GM10847 (cell line): ENCODE measurements around the gene NUFIP1.

Source experiments
- POLR2A ChIP-seq: IDR thresholded peaks from 2 replicates; pipeline ENCODE4 v1.6.1; 2011; ENCODE audit not compliant: insufficient read length; ENCODE audit errors: extremely low read depth

Gene NUFIP1

DNA sequence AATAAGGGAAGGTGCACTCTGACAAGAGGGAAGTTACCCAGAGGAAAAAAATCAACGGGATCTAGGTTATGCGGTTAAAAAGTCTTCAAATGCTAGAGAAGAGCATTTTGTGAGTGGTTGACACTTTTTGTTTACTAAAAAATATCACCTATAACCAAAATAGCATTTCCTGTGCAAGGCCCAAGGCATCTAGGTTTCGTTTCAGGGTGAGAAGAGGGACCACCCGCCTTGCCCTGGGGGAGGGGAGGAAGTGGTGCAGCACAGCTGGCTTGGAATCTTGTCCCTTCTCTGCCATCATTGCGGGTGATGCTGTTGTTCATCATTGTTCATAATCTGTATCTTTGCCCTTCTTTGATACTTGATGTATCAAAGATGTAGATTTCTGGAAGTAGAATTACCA lies 80.6 kb downstream of the NUFIP1 start:
- TF ChIP-seq POLR2A: no peak

DNA sequence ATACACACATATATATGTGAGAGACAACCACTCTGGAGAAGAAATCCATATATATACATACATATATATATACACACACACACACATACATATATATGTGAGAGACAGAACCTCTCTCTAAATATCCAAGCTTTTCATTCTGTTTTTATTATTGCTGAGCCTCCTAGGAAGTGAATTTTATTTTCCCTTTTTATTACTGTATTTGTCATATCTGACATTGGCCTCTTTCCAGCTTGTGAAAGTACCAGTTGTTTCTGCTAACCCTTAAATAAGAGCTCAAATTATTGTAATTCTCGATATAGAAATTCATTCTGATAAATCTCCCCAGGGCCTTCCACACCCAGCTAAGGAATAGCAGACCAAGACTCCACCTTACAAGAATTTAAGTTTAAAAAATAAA lies 81.0 kb downstream of the NUFIP1 start:
- no peak for TF ChIP-seq POLR2A

DNA sequence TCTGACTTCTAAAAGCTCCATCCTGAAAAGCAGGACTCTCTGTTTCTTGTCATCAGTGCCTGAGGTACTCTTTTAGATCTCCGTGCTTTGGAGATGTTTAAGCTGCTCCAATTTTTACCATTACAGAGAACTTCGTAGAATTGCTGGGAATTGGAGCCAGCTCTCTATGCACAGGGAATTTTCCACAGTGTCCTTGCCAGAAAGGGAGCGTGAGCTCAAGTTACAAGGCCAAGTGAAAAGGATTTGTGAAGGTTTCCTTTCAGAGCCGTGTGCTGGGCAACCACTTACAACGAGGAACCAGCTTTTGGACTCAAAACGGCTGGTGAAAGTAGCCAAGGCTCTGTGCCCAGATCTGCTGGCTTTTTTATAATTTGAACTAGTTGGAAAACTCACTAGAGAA lies 82.6 kb downstream of the NUFIP1 start:
- TF ChIP-seq POLR2A: no peak

DNA sequence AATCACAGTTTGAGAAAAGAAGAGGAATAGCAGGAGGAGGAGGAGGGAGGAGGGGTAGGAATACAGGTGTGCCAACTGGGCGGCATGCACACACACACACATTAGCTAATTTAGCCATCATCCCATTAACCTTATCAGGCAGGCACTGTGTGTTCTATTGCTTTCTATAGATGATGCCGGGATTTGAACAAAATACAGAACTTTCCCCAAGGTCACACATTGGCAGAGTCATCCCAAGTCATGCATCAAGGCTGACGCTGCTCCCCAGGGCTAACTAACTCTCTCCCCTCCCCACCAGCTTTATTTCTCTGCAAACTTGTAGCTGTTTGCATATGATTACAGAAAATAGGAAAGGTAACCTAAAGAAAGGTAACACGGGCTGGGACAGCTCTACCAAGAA lies 83.0 kb downstream of the NUFIP1 start:
- no peak for TF ChIP-seq POLR2A

DNA sequence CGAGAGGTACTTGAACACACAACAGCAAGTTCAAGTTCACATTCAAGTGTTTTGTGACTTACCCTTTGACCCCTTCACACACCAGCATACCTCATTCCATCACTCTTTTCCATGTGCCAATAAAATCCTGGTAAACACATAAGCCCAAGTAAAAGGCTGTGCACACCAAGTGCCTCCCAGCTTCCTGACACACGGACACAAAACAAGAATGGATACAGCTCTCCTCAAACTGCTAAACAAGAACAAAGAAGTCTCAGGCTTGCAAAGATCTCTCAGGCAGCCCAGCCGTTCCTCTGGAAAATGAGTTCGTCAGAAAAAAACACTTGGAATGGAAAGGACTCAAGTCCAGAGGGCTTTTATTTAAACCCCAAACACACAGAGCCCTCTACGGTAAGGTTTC lies 83.7 kb downstream of the NUFIP1 start:
- no peak for TF ChIP-seq POLR2A

DNA sequence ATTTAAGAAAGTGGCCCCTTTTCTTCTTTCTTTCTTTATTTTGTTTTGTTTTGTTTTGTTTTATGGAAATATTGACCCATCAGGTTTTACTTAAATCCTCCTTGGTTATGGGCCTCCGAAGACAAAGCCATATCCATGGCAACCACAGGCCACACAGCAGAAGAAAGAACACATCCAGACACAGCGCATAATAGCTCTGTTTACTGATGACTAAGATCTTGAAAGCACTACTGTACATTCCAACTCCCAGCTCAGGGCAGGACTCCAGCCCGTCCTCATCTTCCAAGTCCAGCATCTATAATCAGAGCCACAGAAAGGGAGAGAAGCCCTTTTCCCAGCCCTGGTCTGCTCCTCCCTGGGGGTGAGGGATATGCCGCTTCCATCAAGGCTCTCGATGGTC lies 84.3 kb downstream of the NUFIP1 start:
- TF ChIP-seq POLR2A: no peak

DNA sequence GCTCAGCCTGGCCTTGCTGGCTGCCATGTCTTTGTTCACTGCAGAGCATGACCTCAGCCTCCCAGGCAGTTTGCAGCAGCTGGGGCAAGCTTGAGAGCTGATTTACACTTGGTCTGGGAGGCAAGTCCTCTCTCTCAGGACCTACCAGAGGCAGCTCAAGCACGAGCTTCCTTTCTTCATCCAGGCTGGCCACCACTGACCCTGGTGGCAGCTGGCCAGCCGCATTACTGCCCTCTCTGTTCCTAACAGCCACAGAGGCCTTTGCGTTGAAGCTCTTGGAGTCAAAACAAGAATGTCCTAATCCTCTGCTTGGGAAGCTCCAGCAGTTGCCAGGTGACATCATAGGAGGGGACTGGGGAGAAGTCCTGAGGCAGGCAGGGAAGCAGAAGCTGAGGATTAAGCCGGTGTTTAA lies 85.7 kb downstream of the NUFIP1 start:
- no peak for TF ChIP-seq POLR2A

DNA sequence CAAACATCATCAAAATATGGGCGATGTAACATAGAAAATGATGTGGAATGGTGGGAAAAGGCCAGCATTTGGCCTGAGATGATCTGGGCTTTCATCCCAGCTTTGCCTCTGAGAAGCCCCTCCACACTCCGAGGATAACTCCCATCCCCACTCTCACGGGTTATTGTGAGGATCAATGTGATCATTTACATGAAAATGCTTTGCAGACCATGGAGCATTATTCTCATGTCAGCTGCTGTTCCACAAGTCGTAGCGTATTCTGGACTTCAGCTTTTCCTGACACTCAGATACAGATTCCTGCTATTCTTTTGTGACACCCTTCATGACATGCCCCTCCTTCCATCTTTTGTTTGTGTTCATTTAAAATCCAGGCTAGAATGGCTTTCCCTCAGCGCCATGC lies 86.5 kb downstream of the NUFIP1 start:
- TF ChIP-seq POLR2A: no peak

DNA sequence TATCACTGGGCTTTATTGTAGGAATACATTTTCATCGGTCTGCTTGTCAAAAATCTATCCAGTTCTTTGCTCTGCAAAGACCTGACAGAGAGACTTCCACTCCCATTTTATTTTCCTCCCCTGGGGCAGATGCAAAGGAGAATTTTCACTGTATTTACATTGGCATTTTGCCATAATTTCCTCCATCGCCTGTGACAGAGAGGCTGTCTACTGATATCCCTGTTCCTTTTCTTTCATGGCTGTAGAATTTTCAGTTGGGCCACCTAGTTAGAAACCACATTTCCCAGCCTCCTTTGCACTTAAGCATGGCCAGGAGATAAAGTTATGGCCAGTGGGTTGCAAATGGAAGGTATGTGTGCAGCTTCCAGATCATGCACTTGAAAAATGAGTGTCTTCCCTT lies 89.3 kb downstream of the NUFIP1 start:
- no peak for TF ChIP-seq POLR2A

DNA sequence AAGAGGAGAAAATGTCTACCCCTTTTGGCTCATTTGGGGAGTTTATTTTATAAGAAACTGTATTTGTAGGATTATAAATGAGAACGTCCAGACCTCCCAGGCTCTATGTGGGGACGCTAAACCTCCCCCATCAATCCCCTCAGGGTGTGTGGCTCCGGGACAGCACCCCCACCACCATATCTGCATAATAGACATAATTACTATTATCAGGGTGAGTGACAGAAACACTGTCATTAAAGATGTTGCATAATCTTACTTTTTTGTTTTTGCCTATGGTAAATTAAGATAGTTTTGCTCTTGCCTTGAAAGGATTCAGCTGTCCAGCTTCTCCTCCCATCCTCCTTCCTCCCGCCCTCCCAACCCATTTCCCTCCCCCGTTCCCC lies 93.3 kb downstream of the NUFIP1 start:
- no peak for TF ChIP-seq POLR2A

DNA sequence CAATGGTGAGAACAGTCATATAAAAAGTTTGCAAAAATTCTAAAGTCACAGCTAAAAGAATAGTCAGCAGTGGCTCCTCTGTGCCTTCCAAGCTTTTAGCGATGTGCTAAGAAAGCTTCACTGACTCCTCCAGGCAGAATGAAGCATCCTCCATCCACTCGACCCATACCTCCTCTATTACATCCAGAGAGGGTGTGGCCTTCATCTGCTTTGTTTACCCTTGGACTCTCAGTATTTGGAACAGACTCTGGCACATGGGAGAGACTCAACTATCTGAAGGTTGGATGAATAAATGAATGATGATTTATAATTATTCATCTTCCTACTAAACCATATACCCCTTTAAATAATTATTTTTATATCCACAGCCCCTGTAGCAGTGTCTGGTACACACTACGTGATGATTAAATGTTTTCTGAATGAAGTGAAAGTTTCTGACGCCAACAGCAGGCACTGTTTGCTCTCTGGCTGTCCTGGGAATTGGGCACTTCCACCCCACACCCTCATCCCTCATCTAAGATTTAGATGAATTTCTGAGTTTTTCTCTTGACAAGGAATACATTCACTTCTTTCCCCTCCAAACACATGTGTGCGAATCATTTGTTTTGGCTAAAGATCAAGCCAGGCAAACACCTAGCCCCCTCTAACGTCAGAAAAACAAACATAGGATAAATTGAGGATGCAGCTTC lies 93.9 kb downstream of the NUFIP1 start:
- no peak for TF ChIP-seq POLR2A

DNA sequence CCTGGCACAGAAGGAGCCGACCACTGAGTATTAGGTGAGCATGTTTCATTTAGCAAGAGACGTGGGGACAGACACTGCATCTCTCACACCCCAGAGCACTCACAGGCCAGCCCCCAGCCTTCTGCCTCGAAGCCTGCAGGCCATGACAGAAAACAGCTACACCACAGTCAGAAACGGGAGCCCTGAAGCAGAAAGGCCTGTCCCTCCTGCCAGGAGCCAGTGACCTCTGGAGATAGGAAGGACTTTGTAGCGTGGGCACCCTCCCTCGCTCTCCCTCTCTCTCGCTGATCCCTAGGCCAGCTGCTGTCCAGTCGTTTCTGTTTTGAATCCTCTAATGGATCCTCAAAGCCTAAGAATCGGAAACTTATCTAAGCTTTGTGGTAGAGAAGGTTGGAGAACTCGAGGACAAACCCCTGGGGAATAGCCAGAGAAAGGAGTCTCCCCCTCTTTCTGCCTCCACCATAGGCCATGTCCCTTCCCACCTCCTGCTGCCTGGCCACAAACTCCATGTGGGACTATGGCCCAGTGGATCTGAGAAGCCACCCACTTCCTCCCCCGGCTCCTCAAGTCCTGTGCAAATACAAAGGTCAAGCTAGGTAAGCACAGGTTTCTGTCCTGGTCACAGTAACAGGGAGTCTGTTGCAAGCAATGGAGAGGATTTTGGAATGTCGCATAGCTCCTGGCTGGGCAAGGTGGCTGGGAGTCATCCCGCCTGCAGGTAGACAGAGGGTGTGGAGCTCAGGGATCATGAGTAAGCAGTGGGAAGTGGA lies 95.1 kb downstream of the NUFIP1 start:
- TF ChIP-seq POLR2A: no peak
